Uterus (tissue), 2 donors: Measurements from ENCODE around the gene GIPC3.

Source experiments
- CTCF ChIP-seq, 4 experiments: fragments of 200-600 bp in 2 of 4; fragments of 450-650 bp in 2 of 4; sonication (generic) in 2 of 4; IDR thresholded peaks; one replicate each; pipeline ENCODE4 v1.5.1; 2016 to 2019; ENCODE audit warnings: antibody characterized with exemption in 4 of 4, mild to moderate bottlenecking in 2 of 4, moderate library complexity in 1 of 4
- POLR2A ChIP-seq, 2 donors: fragments of 450-650 bp; IDR thresholded peaks; one replicate each; pipeline ENCODE4 v1.6.1; 2016; ENCODE audit warnings: antibody characterized with exemption in 2 of 2, mild to moderate bottlenecking in 1 of 2, moderate library complexity in 1 of 2

- TF ChIP-seq CTCF (IDR thresholded peaks at IDR 0.05): no peak
- no peak for TF ChIP-seq POLR2A (IDR thresholded peaks at IDR 0.05)
Measured at GRCh38 chr19:3615524-3616135, 30.4 kb downstream of the GIPC3 start.
